Sigmoid colon (tissue), 7 donors: ENCODE data around the gene CDC42EP3. TPM values are rescaled to one million over a fixed set of nuclear protein-coding genes. Genes with fewer than 3 reads are reported as not detected.

Experiments used
- DNase-seq: peaks from one replicate; pipeline ENCODE4 v3.0.0-alpha.2; 2019
- H3K27ac ChIP-seq, 4 donors: fragments of 200-600 bp; sonication (generic); one replicate each; pipeline ENCODE4 v1.5.1; 2016 to 2019; ENCODE audit warnings: mild to moderate bottlenecking in 1 of 4
- H3K27me3 ChIP-seq, 3 donors: fragments of 200-600 bp; sonication (generic); one replicate each; pipeline ENCODE4 v1.5.1; 2019; ENCODE audit warnings: mild to moderate bottlenecking in 1 of 3
- H3K36me3 ChIP-seq, 4 donors: fragments of 200-600 bp; sonication (generic); one replicate each; pipeline ENCODE4 v1.5.1; 2016 to 2019
- H3K4me1 ChIP-seq, 4 donors: fragments of 200-600 bp; sonication (generic); one replicate each; pipeline ENCODE4 v1.5.1; 2017 to 2019
- H3K4me3 ChIP-seq, 4 donors: fragments of 200-600 bp; sonication (generic); one replicate each; pipeline ENCODE4 v1.5.1; 2017 to 2019; ENCODE audit warnings: mild to moderate bottlenecking in 2 of 4, moderate library complexity in 1 of 4
- H3K9me3 ChIP-seq, 4 donors: fragments of 200-600 bp in 3 of 4; sonication (generic) in 3 of 4; one replicate each; pipeline versions ENCODE4 v1.5.1 to v1.6.1; 2013 to 2019
- CTCF ChIP-seq, 4 experiments: fragments of 450-650 bp in 3 of 4; fragments of 200-600 bp in 1 of 4; IDR thresholded peaks; one replicate each; pipeline ENCODE4 v1.5.1; 2016 to 2019; ENCODE audit warnings: antibody characterized with exemption in 4 of 4, mild to moderate bottlenecking in 3 of 4, moderate library complexity in 2 of 4
- EP300 ChIP-seq, 4 donors: sonication (generic); formaldehyde crosslinking; IDR thresholded peaks; one replicate each; pipeline ENCODE4 v1.6.1; 2017; ENCODE audit warnings: antibody characterized with exemption in 4 of 4
- POLR2A ChIP-seq, 2 donors: fragments of 450-650 bp; IDR thresholded peaks; one replicate each; pipeline ENCODE4 v1.6.1; 2016; ENCODE audit warnings: antibody characterized with exemption in 2 of 2, mild to moderate bottlenecking in 2 of 2, moderate library complexity in 2 of 2
- POLR2AphosphoS5 ChIP-seq, 4 donors: sonication (generic); formaldehyde crosslinking; IDR thresholded peaks; one replicate each; pipeline ENCODE4 v1.6.1; 2017; ENCODE audit warnings: antibody characterized with exemption in 4 of 4
- whole genome bisulfite sequencing, 2 donors: extraction: QIAGEN DNeasy Blood & Tissue Kit; methylation state at CpG; one replicate each; pipeline ENCODE4 v1.1.7; 2013; 5-methylcytosine and 5-hydroxymethylcytosine counted together
- intact Hi-C: fragments of 100-400 bp; cut with DNase I; formaldehyde crosslinking; loops from one replicate; pipeline ENCODE4 v1.15.1; 2023
- polyA plus RNA-seq, 3 donors: library from polyadenylated mRNA; stranded (reverse); fragments of 200-250 nt; gene quantifications; one replicate each; pipeline ENCODE4 v1.2.3, GENCODE V29; 2013
- total RNA-seq, 4 donors: library from RNA; depleted of rRNA; stranded (reverse); fragments of >200 nt; gene quantifications; one replicate each; pipeline ENCODE4 v1.1.0, GENCODE V29; 2016
- donor health status: healthy with polysubstance abuse.
- donor health status: Bipolar disorder and iron deficiency.
- donor health status: healthy.

Gene CDC42EP3
- total and polyA plus RNA-seq, 7 donors, result 10.9 to 84.5 (median 41.1) TPM

GRCh38 chr2:37599688-37600525 lies 71.5 kb downstream of the CDC42EP3 start:
- Histone ChIP-seq H3K27ac (no peak overlapping the region), H3K4me3 (no peak overlapping the region), H3K36me3 (no peaks in the 10 kb centered on the region), H3K9me3 (no peaks in the 10 kb centered on the region), H3K27me3 (no peaks in the 10 kb centered on the region), H3K4me1 (no peaks in the 10 kb centered on the region)
- DNase-seq, result no peak
- TF ChIP-seq POLR2A (IDR thresholded peaks at IDR 0.05) (no peak), POLR2AphosphoS5 (IDR thresholded peaks at IDR 0.05) (no peak), EP300 (IDR thresholded peaks at IDR 0.05) (no peak), CTCF (IDR thresholded peaks at IDR 0.05) (no peak)
- intact Hi-C loops, result no loop called here
- 83 to 84% methylated on average over 17 of the region's 17 CpGs for WGBS, 2 donors

- intact Hi-C loops, result no loop called here
- no peak for DNase-seq
- TF ChIP-seq POLR2A (IDR thresholded peaks at IDR 0.05), result no peak
- H3K4me3 ChIP-seq, result no peak overlapping the region
- no peak overlapping the region for H3K27ac ChIP-seq
- peaks cover 0 to 16% (median 15%) of the 10 kb centered on the region in 4 donors for H3K4me1 ChIP-seq
- H3K27me3 ChIP-seq, result no peaks in the 10 kb centered on the region
- 65 to 77% methylated on average over 3 of the region's 3 CpGs for WGBS, 2 donors
- no peaks in the 10 kb centered on the region for H3K9me3 ChIP-seq
- no peaks in the 10 kb centered on the region for H3K36me3 ChIP-seq
Observed at GRCh38 chr2:37593694-37594093, 77.7 kb downstream of the CDC42EP3 start.

GRCh38 chr2:37593024-37593423 lies 78.4 kb downstream of the CDC42EP3 start:
- H3K4me3 ChIP-seq, result no peak overlapping the region
- intact Hi-C loops, result no loop called here
- peaks cover 0 to 16% (median 15%) of the 10 kb centered on the region in 4 donors for H3K4me1 ChIP-seq
- TF ChIP-seq CTCF (IDR thresholded peaks at IDR 0.05), result no peak
- TF ChIP-seq EP300 (IDR thresholded peaks at IDR 0.05), result no peak
- no peak for TF ChIP-seq POLR2A (IDR thresholded peaks at IDR 0.05)
- TF ChIP-seq POLR2AphosphoS5 (IDR thresholded peaks at IDR 0.05), result no peak
- DNase-seq, result no peak
- no peaks in the 10 kb centered on the region for H3K9me3 ChIP-seq
- no peaks in the 10 kb centered on the region for H3K36me3 ChIP-seq
- WGBS, 2 donors, result 92 to 97% methylated on average over 3 of the region's 3 CpGs
- H3K27me3 ChIP-seq, result no peaks in the 10 kb centered on the region
- H3K27ac ChIP-seq, result no peak overlapping the region
